ENCODE data around the gene ENPP6. TPM values are rescaled to one million over a fixed set of nuclear protein-coding genes. Genes with fewer than 3 reads are reported as not detected.

Gene ENPP6
- polyA plus RNA-seq, 2 of the 4 experiments (the other 2 are of a cell fraction) = not detected

GRCh38 chr4:184102927-184103326, 114.7 kb downstream of the ENPP6 start:
- DNase-seq (ENCODE audit: low read depth in 1 of 2, low spot score in 1 of 2) = no peak

GRCh38 chr4:184102488-184102887, 115.2 kb downstream of the ENPP6 start:
- peaks cover 3% of the 10 kb centered on the region; the same call in 1 of the 3 replicates for H3K9me3 ChIP-seq
- POLR2A ChIA-PET = no interaction called here
- TF ChIP-seq EHMT2 (IDR thresholded peaks at IDR 0.05; ENCODE audit: low read depth) (no peak), JUN (IDR thresholded peaks at IDR 0.05) (no peak), CHD4 (IDR thresholded peaks at IDR 0.05; ENCODE audit: borderline replicate concordance) (no peak)
- no peak for FAIRE-seq
- CTCF ChIA-PET = interaction anchor here (3.0 kb wide), 1 partner anchor 262 kb away, joined by 9 read pairs; no protein-coding TSS in a partner anchor
- DNase-seq (ENCODE audit: low read depth in 1 of 2, low spot score in 1 of 2) = no peak
- ATAC-seq = no peak
- 86% methylated on average over 6 of the region's 10 CpGs for WGBS (ENCODE audit: missing lambda C conversion rate)
- no peak overlapping the region for H3K4me2 ChIP-seq
- peaks cover 11% of the 10 kb centered on the region for H3K4me1 ChIP-seq
- no peak overlapping the region; a peak in 1 of 6 replicates for H3K27ac ChIP-seq
- H3K4me3 ChIP-seq = no peak overlapping the region

More at GRCh38 chr4:184102927-184103326, 114.7 kb downstream of the ENPP6 start:
- Histone ChIP-seq H3K27ac (no peak overlapping the region; a peak in 3 of 6 replicates), H3K4me1 (peaks cover 11% of the 10 kb centered on the region), H3K9me3 (peaks cover 3% of the 10 kb centered on the region; the same call in 1 of the 3 replicates), H3K4me3 (no peak overlapping the region), H3K4me2 (no peak overlapping the region)
- TF ChIP-seq HOXB5 (CRISPR knock-in tag; IDR thresholded peaks at IDR 0.05) (no peak), ZFP36 (IDR thresholded peaks at IDR 0.05; ENCODE audit: borderline replicate concordance, partially characterized antibody) (no peak), FOXS1 (CRISPR knock-in tag; IDR thresholded peaks at IDR 0.05) (no peak), POLR2A (IDR thresholded peaks at IDR 0.05; ENCODE audit: low read length) (no peak), MYC (IDR thresholded peaks at IDR 0.05; ENCODE audit: borderline replicate concordance, low read length) (no peak), HES2 (IDR thresholded peaks at IDR 0.05) (no peak), POLR2AphosphoS2 (conservative IDR thresholded peaks at IDR 0.05; ENCODE audit: low read length) (no peak), CBX8 (IDR thresholded peaks at IDR 0.05) (no peak), HOXB13 (CRISPR knock-in tag; IDR thresholded peaks at IDR 0.05; ENCODE audit: low read depth) (no peak), HOXA7 (CRISPR knock-in tag; IDR thresholded peaks at IDR 0.05) (no peak), TFCP2L1 (CRISPR knock-in tag; IDR thresholded peaks at IDR 0.05) (no peak), FOSL2 (IDR thresholded peaks at IDR 0.05) (no peak), FOSL2 (CRISPR knock-in tag; IDR thresholded peaks at IDR 0.05) (no peak), GATA3 (IDR thresholded peaks at IDR 0.05; ENCODE audit: borderline replicate concordance) (no peak), EHMT2 (IDR thresholded peaks at IDR 0.05; ENCODE audit: low read depth) (no peak), BCL3 (IDR thresholded peaks at IDR 0.05) (no peak), CHD4 (IDR thresholded peaks at IDR 0.05; ENCODE audit: borderline replicate concordance) (no peak)
- ATAC-seq (no peak), FAIRE-seq (no peak)
- CTCF ChIA-PET = interaction anchor here (1.0 kb wide), 1 partner anchor 19 kb away, joined by 4 read pairs; no protein-coding TSS in a partner anchor
- POLR2A ChIA-PET = no interaction called here
- 76% methylated on average over 4 of the region's 4 CpGs for WGBS (ENCODE audit: missing lambda C conversion rate)

- Histone ChIP-seq H3K4me2 (no peak overlapping the region), H3K27ac (no peak overlapping the region), H3K4me3 (no peak overlapping the region), H3K4me1 (peaks cover 11% of the 10 kb centered on the region), H3K9me3 (peaks cover 3% of the 10 kb centered on the region; the same call in 1 of the 3 replicates)
- ATAC-seq = no peak
- POLR2A ChIA-PET = no interaction called here
- FAIRE-seq = no peak
- no peak for DNase-seq (ENCODE audit: low read depth in 1 of 2, low spot score in 1 of 2)
- TF ChIP-seq BCL3 (IDR thresholded peaks at IDR 0.05) (no peak), EHF (CRISPR knock-in tag; IDR thresholded peaks at IDR 0.05) (no peak), USF2 (IDR thresholded peaks at IDR 0.05) (no peak), BHLHE40 (IDR thresholded peaks at IDR 0.05; ENCODE audit: low read depth, low read length) (no peak), POLR2A (IDR thresholded peaks at IDR 0.05; ENCODE audit: low read length) (no peak), REST (IDR thresholded peaks at IDR 0.05) (no peak), CEBPB (IDR thresholded peaks at IDR 0.05) (no peak), MYC (IDR thresholded peaks at IDR 0.05; ENCODE audit: borderline replicate concordance, low read length) (no peak), SMC3 (IDR thresholded peaks at IDR 0.05) (no peak), GATA3 (IDR thresholded peaks at IDR 0.05; ENCODE audit: borderline replicate concordance) (no peak), PHF8 (IDR thresholded peaks at IDR 0.05; ENCODE audit: borderline replicate concordance, low read depth) (no peak), HOXA7 (CRISPR knock-in tag; IDR thresholded peaks at IDR 0.05) (no peak), ESRRA (IDR thresholded peaks at IDR 0.05; ENCODE audit: borderline replicate concordance, low read length) (no peak)
- WGBS (ENCODE audit: missing lambda C conversion rate) = 88% methylated on average over 3 of the region's 11 CpGs
- CTCF ChIA-PET = interaction anchor here (1.0 to 3.0 kb wide), 3 partner anchors 14 to 261 kb away, joined by 3 to 9 read pairs (median 3); no protein-coding TSS in a partner anchor
These were observed 116.0 kb downstream of the ENPP6 start for GRCh38 chr4:184101711-184102110.
